GM19438 (cell line): ENCODE results near the gene SERP2.

Experiments
- ATAC-seq: cut with Tn5 transposase; IDR thresholded peaks from one replicate; pipeline ENCODE4 v1.9.1; 2021; ENCODE audit warnings: low read depth; ENCODE audit not compliant: unreplicated experiment

The SERP2 gene

GRCh38 chr13:44407891-44408290 is 34.3 kb downstream of the SERP2 start:
- no peak for ATAC-seq

GRCh38 chr13:44409595-44409994 is 36.0 kb downstream of the SERP2 start:
- ATAC-seq, result no peak

DNA sequence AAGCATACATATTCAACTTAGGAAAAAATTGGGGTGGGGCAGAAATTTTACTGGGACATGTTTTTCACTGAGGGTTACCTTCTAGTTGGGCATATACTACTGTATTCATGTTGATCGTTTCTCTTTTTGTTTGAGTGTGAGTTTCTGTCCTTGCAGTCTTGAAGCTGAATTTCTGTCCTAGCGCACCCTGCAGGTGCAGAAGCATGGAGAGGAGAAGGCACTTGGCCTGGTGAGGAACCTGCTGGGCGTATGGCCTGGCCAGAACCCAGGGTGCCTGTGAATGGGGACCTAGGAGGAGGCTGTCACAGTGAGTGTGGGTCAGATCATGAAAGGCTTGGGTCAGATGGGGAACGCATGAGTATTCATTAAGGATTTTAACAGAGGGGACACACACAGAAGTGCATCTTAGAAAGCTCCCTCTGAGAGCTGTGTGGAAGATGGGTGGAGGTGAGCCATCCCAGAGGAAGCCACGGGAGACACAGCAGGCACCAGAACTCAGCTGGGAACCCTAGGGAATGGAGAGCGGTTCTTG is 36.8 kb downstream of the SERP2 start:
- ATAC-seq, result no peak

- no peak for ATAC-seq
These were observed 38.2 kb downstream of the SERP2 start for GRCh38 chr13:44411841-44412240.

DNA sequence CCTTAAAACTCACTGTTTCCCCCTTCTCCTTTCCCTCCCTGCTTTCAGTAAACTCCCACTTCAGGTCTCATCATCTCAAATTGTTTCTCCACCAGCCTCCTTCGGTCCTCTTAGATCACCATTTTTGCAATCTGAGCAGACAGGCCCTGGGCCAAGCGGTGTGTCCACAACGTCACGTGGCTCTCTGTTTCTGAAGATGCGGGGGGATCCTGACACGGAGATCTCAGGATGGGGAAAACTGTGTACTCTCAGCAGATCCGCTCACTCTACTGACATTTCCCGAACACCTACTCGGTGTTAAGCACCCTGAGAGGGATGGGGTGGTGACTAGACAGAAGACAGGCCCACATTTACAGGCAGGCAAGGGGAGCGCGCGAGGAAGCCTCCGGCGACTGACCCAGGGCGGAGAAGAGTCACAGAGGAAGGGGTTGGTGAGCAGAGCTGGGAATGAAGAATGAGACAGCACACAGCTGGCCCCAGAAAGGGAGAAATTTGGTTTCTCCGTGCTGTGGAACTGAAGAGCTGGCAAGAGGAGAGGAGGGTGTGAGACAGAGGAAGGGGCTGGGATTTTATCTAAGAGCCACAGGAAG is 38.8 kb downstream of the SERP2 start:
- ATAC-seq, result no peak

DNA sequence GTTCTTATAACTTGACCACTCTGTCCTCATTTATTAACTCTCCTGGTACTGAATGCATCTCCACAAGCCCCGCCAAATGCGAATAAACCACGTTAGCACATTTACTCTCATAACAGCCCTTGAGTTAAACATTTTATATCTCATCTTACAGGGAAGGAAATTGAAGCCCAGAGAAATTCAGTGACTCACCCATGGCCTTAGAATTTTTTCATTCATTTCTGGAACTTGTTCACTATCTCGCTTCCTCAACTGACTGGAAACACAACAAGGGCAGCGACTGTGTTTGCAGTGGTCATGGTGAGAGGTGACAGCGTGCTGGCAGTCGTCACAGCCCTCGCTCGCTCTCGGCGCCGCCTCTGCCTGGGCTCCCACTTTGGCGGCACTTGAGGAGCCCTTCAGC is 39.5 kb downstream of the SERP2 start:
- ATAC-seq, result no peak

DNA sequence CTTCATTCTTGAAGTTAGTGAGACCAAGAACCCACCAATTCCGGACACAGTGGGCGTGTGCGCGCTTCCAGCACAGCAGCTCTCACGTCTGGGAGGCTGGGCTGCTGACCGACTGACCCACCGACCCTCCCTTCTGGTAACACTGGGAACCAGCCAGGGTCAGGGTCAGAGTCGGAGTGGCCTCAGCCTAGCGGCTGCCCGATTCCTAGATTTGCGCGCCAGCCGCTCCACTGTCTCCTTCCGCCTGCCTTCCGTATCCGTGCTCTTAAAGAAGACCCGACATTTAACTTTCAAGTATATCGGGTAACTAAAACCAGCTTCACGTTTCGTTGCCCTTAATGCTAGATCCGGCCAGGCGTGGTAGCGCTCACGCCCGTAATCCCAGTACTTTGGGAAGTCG is 41.1 kb downstream of the SERP2 start:
- ATAC-seq, result no peak

GRCh38 chr13:44415815-44416214 is 42.2 kb downstream of the SERP2 start:
- no peak for ATAC-seq

- ATAC-seq, result no peak
These were observed 42.7 kb downstream of the SERP2 start for GRCh38 chr13:44416301-44416700.

DNA sequence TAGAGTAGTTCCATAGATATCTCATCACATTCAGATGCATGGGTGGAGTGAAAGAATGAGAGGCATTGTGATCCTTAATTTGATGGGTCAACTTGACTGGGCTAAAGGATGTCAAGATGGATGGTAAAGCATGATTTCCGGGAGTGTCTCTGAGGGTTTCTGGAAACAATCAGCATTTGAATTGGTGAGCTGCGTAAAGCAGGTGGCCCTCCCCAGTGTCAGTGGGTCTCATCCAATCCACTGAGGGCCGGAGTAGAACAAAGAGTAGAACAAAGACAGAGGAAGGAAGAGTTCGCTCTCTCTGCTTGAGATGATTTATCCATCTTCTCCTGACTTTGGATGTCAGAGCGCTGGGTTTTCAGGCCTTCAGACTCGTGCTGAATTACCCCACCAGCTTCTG is 43.1 kb downstream of the SERP2 start:
- no peak for ATAC-seq

DNA sequence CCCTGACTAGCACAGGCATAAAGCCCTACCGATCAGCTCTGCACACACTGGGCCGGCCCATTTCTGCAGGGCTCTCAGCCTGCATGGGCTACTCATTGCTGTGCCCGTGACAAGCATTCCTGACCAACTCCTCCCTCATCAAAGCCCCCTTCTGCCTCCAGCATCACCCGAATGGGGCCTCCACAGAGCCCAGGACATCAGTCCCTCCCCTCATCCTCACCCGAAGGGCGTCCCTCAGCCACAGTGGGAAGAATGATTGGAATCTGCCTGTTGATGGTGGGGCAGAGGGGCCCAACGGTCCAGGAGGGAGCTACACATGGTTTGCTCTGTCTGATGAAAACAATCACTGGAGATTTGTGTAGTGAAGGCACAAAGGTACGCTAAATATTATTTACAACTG is 43.8 kb downstream of the SERP2 start:
- ATAC-seq, result no peak

GRCh38 chr13:44417876-44418275 is 44.3 kb downstream of the SERP2 start:
- ATAC-seq, result no peak

DNA sequence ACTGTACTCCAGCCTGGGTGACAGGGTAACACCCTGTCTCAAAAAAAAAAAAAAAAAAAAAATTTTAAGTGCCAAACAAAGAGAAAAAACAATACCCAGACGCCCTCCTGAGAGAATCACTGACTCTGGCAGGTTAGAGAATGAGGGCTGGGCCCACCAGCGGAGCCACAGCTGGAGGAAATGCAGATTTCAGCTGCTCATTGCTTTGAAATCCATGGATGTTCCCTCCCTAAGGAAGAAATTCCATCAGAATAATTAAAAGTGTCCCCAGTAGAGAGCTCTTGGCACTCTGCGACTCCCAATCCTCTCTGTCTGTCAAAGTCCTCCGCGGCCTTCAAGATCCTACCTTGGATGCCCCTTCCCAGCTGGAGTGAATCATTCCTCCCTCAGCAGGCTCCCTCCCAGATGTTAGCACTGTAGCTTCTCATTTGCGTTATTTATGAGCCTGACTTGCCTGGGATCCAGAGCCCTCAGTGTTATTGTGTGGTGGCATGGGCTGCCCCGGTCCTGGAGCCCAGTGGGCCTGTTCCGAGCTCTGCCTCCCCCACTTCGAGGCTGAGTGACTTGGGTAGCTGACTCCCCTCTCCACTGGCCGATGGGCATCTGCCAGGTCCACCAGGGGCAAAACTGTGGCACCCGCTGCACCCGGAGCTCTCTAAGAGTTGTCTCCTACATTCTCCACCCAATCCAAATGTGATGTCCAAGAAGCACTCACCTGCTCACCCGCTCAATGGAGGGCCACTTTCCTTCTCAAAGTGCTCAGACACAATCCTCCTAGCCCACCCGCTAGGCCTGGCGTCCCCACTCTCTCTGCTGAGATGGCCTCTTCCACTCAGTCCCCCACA is 47.0 kb downstream of the SERP2 start:
- no peak for ATAC-seq

GRCh38 chr13:44421853-44422525 is 48.4 kb downstream of the SERP2 start:
- ATAC-seq, result no peak

GRCh38 chr13:44422755-44423643 is 49.4 kb downstream of the SERP2 start:
- no peak for ATAC-seq

- ATAC-seq, result no peak
These were observed 50.2 kb downstream of the SERP2 start for GRCh38 chr13:44423824-44424223.

GRCh38 chr13:44425041-44425814 is 51.6 kb downstream of the SERP2 start:
- ATAC-seq, result no peak

GRCh38 chr13:44425815-44426078 is 52.1 kb downstream of the SERP2 start:
- no peak for ATAC-seq

- ATAC-seq, result no peak
These were observed 52.8 kb downstream of the SERP2 start for GRCh38 chr13:44426461-44426860.

DNA sequence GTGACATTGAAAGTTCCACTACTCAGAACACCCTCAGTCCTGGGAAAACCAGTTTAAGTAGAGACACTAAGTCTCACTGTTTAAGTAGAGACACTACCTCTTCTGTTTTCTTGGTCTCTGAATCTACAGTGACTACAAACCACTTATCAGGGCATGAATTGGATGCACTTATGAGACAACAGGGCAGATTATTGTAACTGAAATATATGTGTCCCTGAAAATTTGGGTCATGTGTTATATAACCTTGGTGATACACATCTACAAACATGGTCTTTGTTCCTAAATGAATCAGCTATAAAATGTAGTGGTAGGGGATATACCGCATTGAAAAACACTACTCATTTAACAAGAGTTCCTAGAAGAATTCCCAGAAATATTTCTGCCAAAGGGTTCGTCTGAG is 55.7 kb downstream of the SERP2 start:
- no peak for ATAC-seq
